Glutamatergic neuron (in vitro differentiated cells): ENCODE measurements around the gene BRSK2. TPM values are rescaled to one million over a fixed set of nuclear protein-coding genes. Genes with fewer than 3 reads are reported as not detected.

Source experiments
- DNase-seq: peaks from one replicate; pipeline ENCODE4 v3.0.0; 2022
- H3K27ac Mint-ChIP-seq: one replicate; pipeline ENCODE4 v1.8.0; 2020; ENCODE audit warnings: mild to moderate bottlenecking, mixed read lengths, inconsistent platforms; ENCODE audit not compliant: unreplicated experiment
- H3K27me3 Mint-ChIP-seq: one replicate; pipeline ENCODE4 v1.8.0; 2020; ENCODE audit warnings: mild to moderate bottlenecking, moderate library complexity, mixed read lengths, inconsistent platforms; ENCODE audit not compliant: unreplicated experiment
- H3K36me3 Mint-ChIP-seq: one replicate; pipeline ENCODE4 v1.8.0; 2020; ENCODE audit warnings: mild to moderate bottlenecking, mixed read lengths, inconsistent platforms; ENCODE audit not compliant: unreplicated experiment
- H3K4me1 Mint-ChIP-seq: one replicate; pipeline ENCODE4 v1.8.0; 2020; ENCODE audit warnings: mild to moderate bottlenecking, low read depth, mixed read lengths, inconsistent platforms; ENCODE audit not compliant: unreplicated experiment
- H3K4me3 Mint-ChIP-seq: one replicate; pipeline ENCODE4 v1.8.0; 2020; ENCODE audit warnings: mild to moderate bottlenecking, mixed read lengths, inconsistent platforms; ENCODE audit not compliant: unreplicated experiment
- H3K9me3 Mint-ChIP-seq: one replicate; pipeline ENCODE4 v1.8.0; 2020; ENCODE audit warnings: mild to moderate bottlenecking, moderate library complexity, mixed read lengths, inconsistent platforms; ENCODE audit not compliant: unreplicated experiment
- CTCF ChIP-seq: fragments of 200-600 bp; sonication (generic); IDR thresholded peaks from one replicate; pipeline ENCODE4 v1.5.0; 2021; ENCODE audit not compliant: partially characterized antibody, unreplicated experiment
- total RNA-seq: library from RNA; stranded (reverse); fragmentation: NEBNext Ultra II Directional; extraction: Animal tissue kit (Norgen Biotek cat#: 25700); gene quantifications from one replicate; pipeline ENCODE4 v1.2.1, GENCODE V29; 2021; ENCODE audit not compliant: unreplicated experiment

The BRSK2 gene
- total RNA-seq, 1 donor from 2014 or later, result 207 TPM

DNA sequence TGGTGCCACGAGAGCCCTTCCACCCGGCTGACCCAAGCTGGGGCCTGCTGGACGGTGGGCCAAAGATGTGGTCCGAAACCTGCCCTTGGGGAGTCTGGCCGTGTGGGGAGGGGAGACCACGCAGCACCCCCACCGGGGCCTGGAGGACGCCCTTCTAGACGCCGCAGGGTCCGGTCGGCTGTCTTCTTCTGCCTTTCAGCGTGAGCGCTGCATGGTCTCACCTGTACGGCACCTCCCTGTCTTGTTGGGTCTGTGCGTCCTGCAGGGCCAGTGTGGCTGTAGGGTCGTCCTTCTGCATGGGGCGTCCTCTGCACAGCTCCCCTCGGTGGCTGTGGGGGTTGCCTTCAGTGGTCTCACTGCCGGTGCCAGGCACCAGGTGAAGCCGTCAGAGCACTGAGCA lies 2.8 kb downstream of the BRSK2 start:
- no peak for DNase-seq
- Mint-ChIP-seq H3K36me3 (no peaks in the 10 kb centered on the region), H3K27me3 (peaks cover 15% of the 10 kb centered on the region), H3K4me1 (peaks cover 8% of the 10 kb centered on the region), H3K27ac (peak overlapping the region; percentile 97), H3K9me3 (peaks cover 12% of the 10 kb centered on the region), H3K4me3 (peak overlapping the region; percentile 90)
- TF ChIP-seq CTCF, result no peak

DNA sequence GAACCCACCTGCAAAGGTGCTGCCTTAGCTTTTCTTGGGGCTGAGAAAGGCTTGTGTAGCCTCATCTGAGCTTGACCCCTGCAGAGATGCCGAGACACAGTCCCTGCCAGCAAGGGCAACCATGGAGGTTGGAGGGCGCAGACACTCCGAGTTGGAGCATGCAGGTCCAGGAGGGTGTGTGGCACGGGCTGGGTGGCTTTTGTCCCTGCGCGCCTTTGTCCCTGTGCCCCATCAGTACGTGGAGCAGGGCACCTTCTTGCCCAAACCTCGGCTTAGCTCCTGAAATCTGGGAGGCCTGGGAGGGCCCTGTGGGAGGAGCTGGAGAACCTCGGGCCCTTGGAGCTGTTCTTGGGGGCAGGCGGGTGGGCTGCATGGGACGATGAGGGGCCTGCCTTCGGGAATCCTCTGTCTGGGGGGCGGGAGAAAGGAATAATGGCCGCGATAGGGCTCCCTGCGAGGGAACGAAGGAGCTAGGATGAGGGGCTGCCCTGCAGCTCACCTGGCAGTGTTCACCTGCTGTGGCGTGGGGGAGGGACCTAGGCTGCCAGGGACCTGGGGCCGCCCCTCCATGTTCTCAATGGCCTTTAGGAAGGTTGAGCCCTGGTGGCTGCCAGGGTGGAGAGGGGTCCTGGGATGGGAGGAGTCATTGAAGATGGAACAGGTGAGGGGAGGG lies 3.4 kb downstream of the BRSK2 start:
- no peak for TF ChIP-seq CTCF
- peaks cover 15% of the 10 kb centered on the region for H3K27me3 Mint-ChIP-seq
- no peak overlapping the region for H3K27ac Mint-ChIP-seq
- H3K9me3 Mint-ChIP-seq, result peaks cover 10% of the 10 kb centered on the region
- DNase-seq, result no peak
- H3K4me3 Mint-ChIP-seq, result peak overlapping the region; percentile 32
- peaks cover 8% of the 10 kb centered on the region for H3K4me1 Mint-ChIP-seq
- no peaks in the 10 kb centered on the region for H3K36me3 Mint-ChIP-seq

- peak; percentile 16 for DNase-seq
- H3K27ac Mint-ChIP-seq, result no peak overlapping the region
- peaks cover 13% of the 10 kb centered on the region for H3K9me3 Mint-ChIP-seq
- no peak overlapping the region for H3K4me3 Mint-ChIP-seq
- peaks cover 18% of the 10 kb centered on the region for H3K27me3 Mint-ChIP-seq
- H3K36me3 Mint-ChIP-seq, result no peaks in the 10 kb centered on the region
- no peak for TF ChIP-seq CTCF
- H3K4me1 Mint-ChIP-seq, result peaks cover 8% of the 10 kb centered on the region
Observed at GRCh38 chr11:1394936-1395772, 5.4 kb downstream of the BRSK2 start.

GRCh38 chr11:1395773-1396374 lies 6.1 kb downstream of the BRSK2 start:
- Mint-ChIP-seq H3K4me3 (peak overlapping the region; percentile 42), H3K36me3 (no peaks in the 10 kb centered on the region), H3K9me3 (peaks cover 13% of the 10 kb centered on the region), H3K27ac (peak overlapping the region; percentile 43), H3K4me1 (peaks cover 10% of the 10 kb centered on the region), H3K27me3 (peaks cover 18% of the 10 kb centered on the region)
- TF ChIP-seq CTCF, result no peak
- peak; percentile 60 for DNase-seq
